IPS-18a (cell line): ENCODE results near the gene FAM151B.
A peak's percentile ranks its signal among the peaks of the same experiment; 100 is the strongest.
"Not testable (repeated sequence)": the region's sequence is repeated elsewhere in the genome, so short reads cannot be mapped to it uniquely, and the experiment has no call there.

Source experiments
- H3K27ac ChIP-seq: one replicate; pipeline ENCODE4 v1.5.1; 2013; ENCODE audit warnings: low read length
- H3K27me3 ChIP-seq: one replicate; pipeline ENCODE4 v1.6.1; 2013; ENCODE audit warnings: mild to moderate bottlenecking, low read length; ENCODE audit not compliant: control insufficient read depth, insufficient read depth
- H3K36me3 ChIP-seq: one replicate; pipeline ENCODE4 v1.6.1; 2013; ENCODE audit warnings: low read depth, low read length; ENCODE audit not compliant: control insufficient read depth
- H3K4me1 ChIP-seq: one replicate; pipeline ENCODE4 v1.6.1; 2013; ENCODE audit warnings: low read depth, low read length; ENCODE audit not compliant: control insufficient read depth
- H3K4me3 ChIP-seq: one replicate; pipeline ENCODE4 v1.5.1; 2013; ENCODE audit warnings: low read length
- H3K9ac ChIP-seq: one replicate; pipeline ENCODE4 v1.6.1; 2013; ENCODE audit warnings: mild to moderate bottlenecking, low read length, moderate library complexity
- H3K9me3 ChIP-seq: one replicate; pipeline ENCODE4 v1.6.1; 2013; ENCODE audit warnings: low read depth, low read length; ENCODE audit not compliant: control insufficient read depth

FAM151B gene

GRCh38 chr5:80569086-80569960 is 81.4 kb downstream of the FAM151B start:
- Histone ChIP-seq H3K9ac (no peak overlapping the region), H3K4me3 (peak overlapping the region; percentile 45), H3K4me1 (no peaks in the 10 kb centered on the region), H3K27ac (no peak overlapping the region), H3K27me3 (peaks cover 52% of the 10 kb centered on the region), H3K36me3 (no peaks in the 10 kb centered on the region), H3K9me3 (no peaks in the 10 kb centered on the region)

GRCh38 chr5:80569961-80570786 is 82.3 kb downstream of the FAM151B start, which contains the start of gene ANKRD34B:
Gene ANKRD34B, minus strand, starts transcription at chr5:80570280. Its CDS starts 10,261 bp downstream, at chr5:80560019.
- H3K27me3 ChIP-seq: peaks cover 52% of the 10 kb centered on the region
- H3K4me1 ChIP-seq: no peaks in the 10 kb centered on the region
- H3K9me3 ChIP-seq: no peaks in the 10 kb centered on the region
- H3K4me3 ChIP-seq: peak within 1 kb of the TSS; percentile 45
- no peaks in the 10 kb centered on the region for H3K36me3 ChIP-seq
- no peak within 1 kb of the TSS for H3K9ac ChIP-seq
- no peak within 1 kb of the TSS for H3K27ac ChIP-seq

- Histone ChIP-seq H3K4me1 (no peaks in the 10 kb centered on the region), H3K27me3 (peaks cover 36% of the 10 kb centered on the region)
Measured at GRCh38 chr5:80573062-80573461, 85.2 kb downstream of the FAM151B start.

DNA sequence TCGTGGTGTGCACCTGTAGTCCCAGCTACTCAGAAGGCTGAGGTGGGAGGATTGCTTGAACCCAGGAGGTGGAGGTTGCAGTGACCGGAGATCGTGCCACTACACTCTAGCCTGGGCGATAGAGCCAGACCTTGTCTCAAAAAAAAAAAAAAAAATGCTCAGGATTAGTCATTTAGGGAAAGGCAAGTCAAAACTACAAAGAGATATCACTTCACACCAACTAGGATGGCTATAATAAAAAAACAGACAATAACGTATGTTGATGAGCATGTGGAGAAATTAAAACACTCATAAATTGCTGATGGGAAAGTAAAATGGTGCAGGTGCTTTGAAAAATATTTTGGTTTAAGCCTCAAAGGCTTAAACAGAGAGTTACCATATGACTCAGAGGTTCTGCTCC is 88.5 kb downstream of the FAM151B start:
- H3K4me3 ChIP-seq: no peak overlapping the region
- H3K9ac ChIP-seq: no peak overlapping the region
- H3K27ac ChIP-seq: no peak overlapping the region
- no peaks in the 10 kb centered on the region for H3K4me1 ChIP-seq
- peaks cover 3% of the 10 kb centered on the region for H3K27me3 ChIP-seq
- no peaks in the 10 kb centered on the region for H3K9me3 ChIP-seq
- no peaks in the 10 kb centered on the region for H3K36me3 ChIP-seq

More at GRCh38 chr5:80573062-80573461, 85.2 kb downstream of the FAM151B start:
- no peak overlapping the region for H3K9ac ChIP-seq
- no peak overlapping the region for H3K4me3 ChIP-seq
- H3K36me3 ChIP-seq: no peaks in the 10 kb centered on the region
- H3K27ac ChIP-seq: no peak overlapping the region
- no peaks in the 10 kb centered on the region for H3K9me3 ChIP-seq

GRCh38 chr5:80577707-80578106 is 89.8 kb downstream of the FAM151B start:
- Histone ChIP-seq H3K4me3 (no peak overlapping the region), H3K4me1 (no peaks in the 10 kb centered on the region), H3K27ac (no peak overlapping the region), H3K9ac (no peak overlapping the region), H3K9me3 (no peaks in the 10 kb centered on the region), H3K27me3 (no peaks in the 10 kb centered on the region), H3K36me3 (no peaks in the 10 kb centered on the region)

DNA sequence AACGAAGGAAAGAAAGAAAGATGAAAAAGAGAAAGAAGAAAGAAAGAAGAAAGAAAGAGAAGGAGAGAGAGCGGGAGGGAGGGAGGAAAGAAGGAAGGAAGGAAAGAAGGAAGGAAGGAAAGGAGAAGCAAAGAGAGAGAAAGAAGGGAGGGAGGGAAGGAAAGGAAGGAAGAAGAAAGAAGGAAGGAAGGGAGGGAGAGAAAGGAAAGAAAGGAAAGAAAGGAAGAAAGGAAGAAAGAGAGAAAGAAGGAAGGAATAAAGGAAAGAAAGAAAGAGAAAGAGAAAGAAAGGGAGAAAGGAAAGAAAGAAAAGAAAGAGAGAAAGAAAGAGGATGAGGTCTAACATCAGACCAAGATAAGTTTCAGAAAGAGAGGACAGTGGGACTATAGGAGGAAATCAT is 91.2 kb downstream of the FAM151B start:
- Histone ChIP-seq H3K36me3 (no peaks in the 10 kb centered on the region), H3K27me3 (no peaks in the 10 kb centered on the region), H3K4me3 (no peak overlapping the region), H3K9ac (no peak overlapping the region), H3K4me1 (no peaks in the 10 kb centered on the region), H3K27ac (no peak overlapping the region), H3K9me3 (no peaks in the 10 kb centered on the region)

DNA sequence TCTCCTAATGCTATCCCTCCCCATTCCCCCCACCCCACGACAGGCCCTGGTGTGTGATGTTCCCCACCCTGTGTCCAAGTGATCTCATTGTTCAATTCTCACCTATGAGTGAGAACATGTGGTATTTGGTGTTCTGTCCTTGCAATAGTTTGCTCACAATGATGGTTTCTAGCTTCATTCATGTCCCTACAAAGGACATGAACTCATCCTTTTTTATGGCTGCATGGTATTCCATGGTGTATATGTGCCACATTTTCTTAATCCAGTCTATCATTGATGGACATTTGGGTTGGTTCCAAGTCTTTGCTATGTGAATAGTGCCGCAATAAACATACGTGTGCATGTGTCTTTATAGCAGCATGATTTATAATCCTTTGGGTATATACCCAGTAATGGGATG is 92.4 kb downstream of the FAM151B start:
- H3K4me1 ChIP-seq, H3K9me3 ChIP-seq, H3K36me3 ChIP-seq, H3K27me3 ChIP-seq, H3K27ac ChIP-seq, H3K4me3 ChIP-seq, H3K9ac ChIP-seq: not testable (repeated sequence)

- Histone ChIP-seq H3K9ac (no peak overlapping the region), H3K36me3 (no peaks in the 10 kb centered on the region), H3K27ac (no peak overlapping the region), H3K4me1 (no peaks in the 10 kb centered on the region), H3K4me3 (no peak overlapping the region), H3K27me3 (no peaks in the 10 kb centered on the region), H3K9me3 (no peaks in the 10 kb centered on the region)
Measured at GRCh38 chr5:80584770-80585169, 96.9 kb downstream of the FAM151B start.

GRCh38 chr5:80588858-80589540 is 101.1 kb downstream of the FAM151B start:
- Histone ChIP-seq H3K27ac (no peak overlapping the region), H3K36me3 (no peaks in the 10 kb centered on the region), H3K4me1 (no peaks in the 10 kb centered on the region), H3K9me3 (no peaks in the 10 kb centered on the region), H3K9ac (no peak overlapping the region), H3K4me3 (no peak overlapping the region), H3K27me3 (no peaks in the 10 kb centered on the region)

- Histone ChIP-seq H3K27me3 (no peaks in the 10 kb centered on the region), H3K4me1 (no peaks in the 10 kb centered on the region), H3K4me3 (no peak overlapping the region), H3K9ac (no peak overlapping the region), H3K36me3 (no peaks in the 10 kb centered on the region), H3K27ac (no peak overlapping the region), H3K9me3 (no peaks in the 10 kb centered on the region)
Measured at GRCh38 chr5:80590766-80591165, 102.9 kb downstream of the FAM151B start.

GRCh38 chr5:80591352-80591751 is 103.5 kb downstream of the FAM151B start:
- H3K27me3 ChIP-seq: no peaks in the 10 kb centered on the region
- no peaks in the 10 kb centered on the region for H3K4me1 ChIP-seq
- no peak overlapping the region for H3K27ac ChIP-seq
- H3K9ac ChIP-seq: no peak overlapping the region
- no peaks in the 10 kb centered on the region for H3K9me3 ChIP-seq
- no peak overlapping the region for H3K4me3 ChIP-seq
- no peaks in the 10 kb centered on the region for H3K36me3 ChIP-seq
